Activated CD8-positive, alpha-beta memory T cell treated with anti-CD3 and anti-CD28 coated beads for 4 hours (primary cell): ENCODE measurements around the gene FAM83C.
"Not testable (repeated sequence)": the region's sequence is repeated elsewhere in the genome, so short reads cannot be mapped to it uniquely, and the experiment has no call there.

ENCODE experiments used
- DNase-seq, 2 donors: peaks; one replicate each; pipeline ENCODE4 v3.0.0-alpha.2; 2020; ENCODE audit warnings: low read depth in 2 of 2

The FAM83C gene

DNA sequence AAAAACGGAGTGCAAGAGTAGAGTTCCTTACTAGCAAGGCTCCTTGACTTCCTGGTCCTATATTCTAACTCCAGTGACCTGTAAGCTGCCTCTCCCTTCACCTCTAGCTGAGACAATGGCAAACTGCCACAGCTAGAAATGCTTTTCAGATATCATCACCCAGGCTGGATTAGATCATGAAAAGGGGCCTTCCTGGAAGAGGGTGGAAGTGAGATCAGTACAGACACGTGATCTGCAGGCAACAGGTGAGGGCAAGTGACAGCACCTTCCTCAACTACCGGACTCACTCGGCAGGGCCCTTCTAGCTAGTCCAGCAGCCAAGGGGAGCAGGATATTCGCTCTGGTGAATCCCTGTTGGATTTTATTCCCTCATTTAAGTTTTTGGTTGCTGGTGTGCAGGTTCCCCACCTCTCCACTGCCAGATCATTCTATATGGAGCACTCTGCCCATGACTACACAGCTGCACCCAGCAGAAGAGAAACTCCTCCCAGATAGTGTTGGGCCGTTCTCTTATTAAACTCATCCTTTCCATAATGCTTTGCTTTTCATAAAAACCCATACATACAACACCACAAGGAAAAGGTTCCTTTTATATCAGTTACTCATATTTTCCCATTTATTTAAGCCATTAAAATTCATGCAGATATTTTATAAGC, 26.4 kb upstream of the FAM83C start:
- DNase-seq: no peak

DNA sequence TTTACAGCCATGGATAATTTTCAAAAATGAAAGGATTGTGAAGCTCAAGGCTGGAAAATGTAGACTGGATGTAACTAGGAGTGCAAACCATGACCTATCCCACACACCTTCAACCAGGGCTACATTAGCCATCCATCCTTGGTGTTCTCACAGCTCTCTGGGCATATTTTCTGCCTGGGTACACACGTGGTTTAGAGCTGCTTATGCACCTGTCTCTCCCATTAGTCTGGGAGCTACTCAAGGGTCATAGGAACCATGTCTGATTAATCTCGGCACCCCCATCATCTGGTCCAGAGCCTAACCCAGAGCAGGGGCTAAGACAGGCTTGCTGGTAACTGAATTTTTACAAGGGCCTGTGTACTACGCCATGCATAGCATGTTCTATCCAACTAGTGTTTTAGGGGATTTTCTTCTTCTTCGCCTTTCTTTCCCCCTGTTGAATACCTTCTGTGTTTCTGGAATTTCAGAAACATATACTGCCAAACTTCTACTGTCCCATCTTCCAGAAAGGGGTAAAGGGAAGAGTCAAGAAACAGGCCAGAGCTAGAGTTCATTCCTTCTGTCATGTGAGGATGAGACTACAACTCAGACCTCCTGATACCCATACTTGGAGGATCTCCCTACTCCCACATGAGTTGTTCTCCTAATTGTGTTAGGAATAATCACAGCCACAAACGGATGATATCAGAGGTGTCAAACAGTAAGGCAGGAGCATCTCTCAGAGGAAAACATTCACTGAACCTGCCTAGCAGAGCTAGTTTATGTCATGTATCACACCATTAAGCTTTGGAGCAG, 25.4 kb upstream of the FAM83C start:
- no peak for DNase-seq

DNA sequence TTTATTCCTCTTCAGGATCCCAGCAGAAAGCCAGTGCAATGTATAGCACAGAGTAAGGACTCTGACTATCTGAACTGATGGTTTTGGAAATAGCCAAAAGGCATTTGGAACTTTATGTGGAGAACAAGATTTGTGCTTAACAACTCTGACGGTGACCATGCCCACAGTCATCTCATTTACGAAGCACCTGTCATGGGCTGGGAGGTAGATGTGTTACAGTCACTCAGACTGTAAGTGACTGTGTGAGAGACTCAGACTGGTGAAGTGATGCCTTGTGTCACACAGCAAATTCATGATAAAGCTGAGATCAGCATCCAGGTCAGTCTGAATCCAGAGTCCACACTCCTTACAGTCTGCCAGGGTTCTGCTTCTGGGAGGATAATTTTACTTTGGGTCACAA, 23.9 kb upstream of the FAM83C start:
- DNase-seq: no peak

DNA sequence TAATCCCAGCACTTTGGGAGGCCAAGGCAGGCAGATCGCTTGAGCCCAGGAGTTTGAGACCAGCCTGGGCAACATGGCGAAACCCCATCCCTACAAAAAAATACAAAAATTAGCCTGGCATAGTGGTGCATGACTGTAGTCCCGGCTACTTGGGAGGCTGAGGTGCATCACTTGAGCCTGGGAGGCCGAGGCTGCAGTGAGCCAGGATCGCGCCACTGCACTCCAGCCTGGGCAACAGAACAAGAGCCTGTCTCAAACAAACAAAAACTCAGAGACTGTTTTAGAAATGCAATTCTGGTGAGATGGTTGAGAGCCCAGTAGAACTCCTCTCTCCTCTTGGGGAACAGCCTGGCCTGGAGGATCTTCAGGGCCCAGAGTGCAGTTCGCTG, 23.4 kb upstream of the FAM83C start:
- DNase-seq: not testable (repeated sequence)

DNA sequence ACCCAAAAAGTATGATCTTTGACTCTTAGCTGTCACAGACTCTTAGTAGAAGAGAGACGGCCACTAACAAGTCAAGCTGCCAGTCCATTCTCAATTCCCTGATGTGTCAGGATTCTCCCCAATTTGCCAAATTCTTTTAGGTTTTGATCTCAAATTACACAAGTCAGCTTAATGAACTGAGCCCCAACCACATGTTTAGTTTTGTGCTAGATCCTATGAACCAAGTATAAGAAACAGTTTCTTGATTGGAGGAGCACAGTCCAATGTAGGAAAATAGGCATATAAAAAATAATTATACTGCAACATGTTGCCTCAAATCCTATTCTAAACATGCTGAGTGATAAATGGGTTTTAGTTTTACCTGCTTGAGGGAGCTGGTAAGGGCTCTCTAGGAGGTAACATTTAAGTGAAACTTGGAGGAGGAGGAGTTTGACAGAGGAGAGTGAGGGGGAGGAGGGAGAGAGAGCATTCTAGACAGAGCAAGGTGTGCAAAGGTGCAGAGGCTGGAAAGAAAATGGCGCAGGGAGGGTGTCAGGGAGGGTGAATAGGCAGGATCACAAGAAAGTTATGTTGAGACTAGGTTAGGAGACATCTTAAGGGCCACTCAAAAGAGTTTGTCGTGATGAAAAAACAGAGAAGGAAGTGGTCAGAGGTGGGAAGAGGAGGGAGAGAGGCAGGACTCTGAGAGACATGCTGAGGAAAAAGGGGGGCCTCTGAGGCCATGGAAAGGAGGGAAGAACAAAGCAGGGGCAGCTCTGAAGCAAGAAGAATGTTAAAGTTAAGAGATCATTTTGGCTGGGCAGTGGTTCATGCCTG, 22.8 kb upstream of the FAM83C start:
- no peak for DNase-seq

DNA sequence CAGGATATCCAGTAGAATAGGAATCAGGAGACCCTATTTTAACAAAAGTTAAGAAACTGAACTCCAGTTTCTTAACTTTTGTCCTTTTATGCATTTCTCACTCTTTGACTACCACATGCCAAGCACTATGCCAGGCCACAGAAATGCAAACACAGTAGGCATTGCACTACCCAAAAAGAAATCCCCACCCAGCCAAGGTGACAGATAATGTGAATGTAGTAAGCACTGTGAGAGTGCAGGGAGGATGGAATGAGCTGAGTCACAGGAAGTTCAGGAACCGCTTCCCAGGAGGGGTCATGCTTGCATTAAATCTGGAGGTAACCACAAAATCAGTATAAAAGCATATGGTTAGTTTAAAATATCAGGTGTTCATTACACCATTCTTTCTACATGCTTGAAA, 20.1 kb upstream of the FAM83C start:
- DNase-seq: no peak

DNA sequence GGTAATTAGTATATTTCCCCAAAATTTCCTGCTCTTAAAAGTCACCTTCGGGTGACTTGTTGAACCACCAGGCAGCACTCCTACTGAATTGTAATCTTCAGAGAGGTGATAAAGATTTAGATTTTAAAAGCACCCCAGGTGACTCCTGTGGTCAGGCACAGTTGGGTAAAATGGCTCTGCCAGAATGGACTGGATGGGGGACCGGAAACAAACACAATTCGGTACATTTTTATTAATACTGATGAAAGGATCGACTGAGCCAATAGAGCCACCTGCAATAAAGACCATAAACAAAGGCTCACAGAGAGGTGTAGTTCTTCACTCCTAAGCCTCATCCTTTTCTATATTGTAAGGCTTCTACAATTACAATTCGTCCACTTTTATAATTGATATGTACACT, 19.6 kb upstream of the FAM83C start:
- DNase-seq: no peak

DNA sequence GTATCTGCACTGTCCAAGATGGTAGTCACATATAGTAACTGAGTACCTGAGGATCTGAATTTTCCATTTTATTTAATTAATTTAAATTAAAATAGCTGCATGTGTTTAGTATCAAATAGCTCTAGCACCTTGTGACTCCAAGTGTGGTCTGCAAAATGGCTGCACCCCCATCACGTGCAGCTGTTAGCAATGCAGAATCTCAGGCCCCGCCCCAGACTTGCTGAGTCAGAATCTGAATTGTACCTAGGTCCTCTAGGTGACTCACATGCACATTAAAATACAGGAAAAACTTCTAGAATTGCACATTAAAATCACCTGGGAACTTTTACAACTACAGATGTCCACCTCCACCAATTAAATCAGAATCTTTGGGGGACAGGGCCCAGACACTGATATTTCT, 19.2 kb upstream of the FAM83C start:
- no peak for DNase-seq

DNA sequence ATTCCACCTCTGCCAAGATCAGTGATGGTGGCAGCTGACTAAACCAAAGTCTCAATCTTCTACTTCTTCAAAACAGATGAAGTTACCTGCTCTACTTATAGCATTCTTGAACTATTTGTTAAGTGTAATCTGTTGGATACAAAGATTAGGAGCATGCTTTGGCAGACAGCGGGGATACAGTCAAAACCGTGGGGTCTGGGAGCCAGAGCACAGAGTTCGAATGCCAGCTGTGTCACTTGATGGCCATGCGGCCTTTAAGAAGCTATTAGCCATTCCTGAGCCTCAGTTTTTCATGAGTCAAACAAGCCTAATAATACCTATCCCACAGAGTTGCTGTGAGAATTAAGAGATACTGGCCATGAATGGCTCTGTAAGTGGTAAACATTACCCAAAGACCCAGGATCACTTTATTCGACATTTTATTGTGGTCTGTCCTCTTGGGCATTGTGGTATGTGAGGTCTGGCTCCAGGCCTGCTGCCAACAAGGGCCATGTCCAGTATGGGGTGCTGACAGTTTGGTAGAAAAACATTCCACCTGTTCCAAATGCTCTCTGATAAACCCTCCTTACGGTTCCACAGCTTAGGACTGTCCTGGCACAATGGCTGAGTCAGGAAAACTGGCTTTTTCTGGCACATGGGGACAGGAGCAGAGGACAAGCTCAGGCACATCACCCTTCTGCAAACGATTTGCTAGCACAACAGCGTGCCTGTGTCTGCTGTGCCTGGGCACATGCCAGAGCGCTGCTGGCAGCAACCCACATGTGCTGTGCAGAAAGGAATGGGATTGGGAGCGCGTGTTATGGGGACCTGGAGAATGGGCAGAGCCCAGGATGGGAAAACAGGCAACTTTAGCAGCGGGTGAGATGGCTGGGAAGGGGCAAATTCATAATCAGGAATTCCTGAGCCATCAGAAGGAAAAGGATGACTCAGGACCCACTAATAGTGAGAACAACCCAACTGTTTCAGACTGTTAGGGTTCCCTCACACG, 15.7 kb upstream of the FAM83C start:
- DNase-seq: no peak

DNA sequence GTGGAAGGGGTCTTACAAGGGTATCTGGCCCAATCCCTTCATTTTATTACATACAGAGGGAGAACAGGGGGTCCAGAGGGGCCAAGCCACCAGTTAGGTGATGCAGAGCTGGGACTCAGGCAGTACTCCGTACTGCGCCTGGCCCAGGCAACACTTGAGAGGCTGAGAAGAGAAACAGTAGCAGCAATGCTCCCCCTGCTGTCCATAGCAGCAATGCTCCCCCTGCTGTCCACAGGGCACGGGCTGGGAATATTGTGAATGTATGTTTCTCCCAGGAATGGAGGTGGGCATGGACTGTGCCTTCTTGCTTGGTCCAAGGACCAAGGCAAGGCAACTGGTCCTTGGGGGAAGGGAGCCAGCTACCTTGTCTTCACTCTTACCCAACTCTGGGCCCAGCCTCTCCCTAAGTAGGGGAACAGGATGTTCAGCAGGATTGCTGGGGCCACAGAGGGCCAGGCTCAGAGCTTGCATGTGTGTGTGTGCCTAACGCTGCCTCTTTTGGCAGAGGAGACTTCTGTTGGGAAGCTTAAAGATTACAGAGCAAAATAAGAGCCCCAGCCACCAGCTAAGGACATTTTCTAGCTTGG, 14.8 kb upstream of the FAM83C start:
- no peak for DNase-seq

DNA sequence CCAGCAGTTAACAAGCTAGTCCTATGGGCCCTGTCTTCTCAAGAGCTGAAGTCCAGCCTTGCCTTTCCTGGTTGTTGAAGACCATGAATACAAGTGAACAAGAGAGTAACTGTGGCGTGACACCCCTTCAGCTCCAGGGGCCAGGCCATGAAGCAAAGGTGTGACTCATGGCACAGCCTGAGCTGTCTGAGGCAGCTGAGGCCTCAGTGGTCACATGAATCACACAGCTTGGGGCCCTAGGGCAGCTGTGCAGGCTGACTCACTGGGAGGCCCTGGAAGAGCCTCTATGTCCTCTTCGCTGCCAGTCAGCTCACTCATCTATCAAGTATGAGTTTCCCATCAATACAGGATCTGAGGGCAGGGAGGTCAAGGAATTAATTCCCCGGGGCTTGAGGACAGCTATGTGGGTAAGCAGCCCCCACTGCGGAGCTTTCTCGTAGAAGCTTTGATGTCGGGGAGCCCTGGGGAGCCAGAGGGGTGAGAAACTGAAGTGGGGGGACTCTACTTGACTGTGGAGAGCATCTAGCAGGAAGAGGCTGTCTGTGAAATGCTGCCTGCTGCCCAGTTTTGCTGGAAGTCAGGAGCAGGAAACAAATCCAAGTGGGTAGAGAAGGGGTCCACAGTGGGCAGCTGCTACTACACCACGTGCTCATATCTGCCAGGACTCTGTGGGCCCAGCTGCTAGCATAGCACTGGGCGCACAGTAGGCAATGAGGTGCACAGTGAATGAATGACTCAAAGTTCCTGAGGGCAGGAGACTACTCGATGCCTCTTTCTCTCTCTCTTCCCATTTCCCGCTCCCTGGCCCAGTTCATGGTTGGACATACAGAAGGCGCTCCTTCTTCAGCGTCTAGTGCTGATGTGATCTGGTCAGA, 13.7 kb upstream of the FAM83C start:
- DNase-seq: peak; percentile 24 to 36

DNA sequence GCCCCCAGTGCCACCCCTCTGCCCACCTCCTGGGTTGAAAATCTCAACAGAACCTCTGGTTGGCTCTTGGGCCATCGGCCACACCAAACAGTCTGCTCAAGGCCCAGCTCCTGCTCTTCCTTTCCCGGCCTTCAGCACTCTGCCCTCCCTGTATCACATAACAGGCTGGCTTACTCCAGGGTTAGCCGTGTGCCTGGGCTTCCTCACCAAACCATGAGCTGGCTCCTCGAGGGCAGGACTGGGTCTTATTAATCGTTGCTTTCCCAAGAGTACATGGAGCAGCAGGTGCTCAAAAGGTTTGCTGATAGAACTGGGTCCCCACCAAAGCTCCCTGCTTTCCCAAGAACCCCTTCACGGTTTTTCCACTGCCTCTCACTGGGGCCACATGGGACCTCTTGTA, 12.7 kb upstream of the FAM83C start:
- DNase-seq: no peak

DNA sequence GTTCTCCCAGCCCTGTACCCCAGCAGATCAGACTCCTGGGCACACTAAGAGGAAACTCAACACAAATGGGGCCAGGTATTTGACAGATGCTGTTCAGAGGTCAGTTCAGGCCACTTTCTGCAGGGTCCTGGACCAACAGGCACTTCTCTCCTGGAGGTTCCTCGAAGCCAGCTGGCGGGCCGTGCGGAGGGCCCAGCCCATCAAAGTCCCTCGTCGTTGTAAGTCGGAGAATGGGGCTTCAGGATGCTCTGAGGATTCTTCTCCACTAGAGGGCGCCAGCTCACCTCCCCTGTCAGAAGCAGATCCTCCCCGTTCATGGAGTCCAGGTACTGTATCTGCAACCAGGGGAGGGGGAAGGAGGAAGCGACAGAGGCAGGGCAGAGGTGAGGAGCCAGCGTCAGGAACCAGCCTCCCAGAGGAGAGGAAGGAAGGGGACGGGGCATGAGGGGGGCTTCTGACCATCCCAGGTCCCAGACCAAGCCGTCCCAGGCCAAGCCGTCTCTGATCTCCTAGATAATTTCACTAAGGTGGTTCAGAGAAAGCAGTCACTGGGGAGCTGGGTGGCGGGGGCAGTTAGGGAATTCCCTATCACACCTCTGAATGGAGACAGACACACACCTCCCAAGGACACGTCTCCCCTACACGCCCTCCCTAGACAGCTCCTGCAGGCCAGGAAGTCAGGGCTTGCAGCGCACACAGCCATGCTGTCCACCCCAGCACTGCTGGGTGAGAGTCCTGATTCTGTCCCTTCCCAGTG, 11.7 kb upstream of the FAM83C start:
- DNase-seq: peak; percentile 60 to 63

DNA sequence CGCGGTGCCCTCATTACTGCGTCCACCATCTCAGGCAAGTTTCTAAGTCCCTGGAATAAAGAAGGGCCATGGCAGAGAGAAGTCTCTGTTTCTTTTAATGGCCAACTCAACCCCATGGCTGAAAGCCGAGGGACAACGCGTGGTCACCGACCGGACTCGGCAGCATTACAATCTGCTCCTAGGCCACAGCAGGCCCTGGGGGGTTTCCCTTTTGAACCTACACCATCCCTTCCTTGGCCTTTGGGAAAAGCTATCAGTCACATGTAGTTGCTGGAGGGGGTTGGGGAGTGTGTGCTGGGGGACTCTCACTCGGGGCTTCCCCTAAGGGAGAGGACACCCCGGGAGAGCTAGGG, 11.1 kb upstream of the FAM83C start:
- DNase-seq: no peak

DNA sequence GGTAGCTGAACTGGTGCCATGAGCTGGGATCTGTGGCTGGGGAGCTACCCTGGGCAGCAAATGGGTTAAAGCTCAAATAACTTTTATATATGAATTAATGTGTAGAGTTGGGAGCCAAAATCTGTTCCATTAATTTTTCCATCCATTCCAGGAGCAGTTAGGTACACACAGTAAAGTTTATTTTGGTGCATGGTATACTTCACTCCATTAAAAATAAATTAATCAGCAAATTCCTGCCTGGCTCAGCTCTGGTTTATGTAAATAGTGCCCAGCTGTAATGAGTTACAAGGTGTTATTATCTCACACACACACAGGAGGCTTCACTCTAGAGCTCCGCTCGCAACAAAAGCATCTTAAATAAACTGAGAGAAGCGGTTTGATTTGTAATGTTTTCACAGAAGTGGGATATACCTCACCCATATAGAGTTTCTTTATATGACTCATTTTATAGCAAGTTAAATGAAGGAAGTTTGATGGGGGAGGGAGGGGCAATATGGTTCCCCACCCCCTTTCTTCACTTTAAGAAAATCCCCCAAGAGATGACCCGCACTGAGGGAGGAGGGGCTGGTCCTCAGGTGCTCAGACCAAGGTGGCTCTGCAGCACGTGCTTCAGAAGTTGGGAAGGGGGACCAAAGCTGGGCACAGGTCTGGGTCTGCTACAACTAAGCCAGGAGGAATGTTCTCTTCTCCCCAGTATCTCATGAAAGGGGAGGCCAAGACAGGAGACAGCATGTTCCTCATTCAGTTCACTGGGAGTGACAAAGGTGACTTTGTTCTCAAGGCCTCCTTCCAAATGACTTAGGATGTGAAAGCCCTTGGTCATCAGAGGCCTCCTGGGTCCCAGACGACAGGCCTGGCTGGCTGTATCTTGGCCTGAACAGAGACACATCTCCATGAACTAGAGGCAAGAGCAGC, 10.5 kb upstream of the FAM83C start:
- no peak for DNase-seq

DNA sequence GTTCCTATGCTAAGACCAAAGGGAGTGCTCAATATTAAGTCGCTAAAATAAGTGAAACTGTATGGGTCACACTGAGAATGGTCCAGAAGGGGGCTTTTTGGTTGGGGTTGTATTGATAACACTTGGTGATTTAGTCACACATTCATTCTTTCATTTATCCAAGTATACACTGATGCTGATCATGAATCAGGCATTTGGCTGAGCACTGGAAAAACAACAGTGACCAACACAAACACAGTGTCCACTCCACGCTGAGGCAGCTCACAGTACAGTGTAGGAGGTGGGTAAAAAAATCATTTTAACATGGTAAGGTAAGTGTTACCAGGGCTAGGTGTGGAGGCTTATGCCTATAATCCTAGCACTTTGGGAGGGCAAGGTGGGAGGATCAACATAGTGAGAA, 9.2 kb upstream of the FAM83C start:
- DNase-seq: no peak

DNA sequence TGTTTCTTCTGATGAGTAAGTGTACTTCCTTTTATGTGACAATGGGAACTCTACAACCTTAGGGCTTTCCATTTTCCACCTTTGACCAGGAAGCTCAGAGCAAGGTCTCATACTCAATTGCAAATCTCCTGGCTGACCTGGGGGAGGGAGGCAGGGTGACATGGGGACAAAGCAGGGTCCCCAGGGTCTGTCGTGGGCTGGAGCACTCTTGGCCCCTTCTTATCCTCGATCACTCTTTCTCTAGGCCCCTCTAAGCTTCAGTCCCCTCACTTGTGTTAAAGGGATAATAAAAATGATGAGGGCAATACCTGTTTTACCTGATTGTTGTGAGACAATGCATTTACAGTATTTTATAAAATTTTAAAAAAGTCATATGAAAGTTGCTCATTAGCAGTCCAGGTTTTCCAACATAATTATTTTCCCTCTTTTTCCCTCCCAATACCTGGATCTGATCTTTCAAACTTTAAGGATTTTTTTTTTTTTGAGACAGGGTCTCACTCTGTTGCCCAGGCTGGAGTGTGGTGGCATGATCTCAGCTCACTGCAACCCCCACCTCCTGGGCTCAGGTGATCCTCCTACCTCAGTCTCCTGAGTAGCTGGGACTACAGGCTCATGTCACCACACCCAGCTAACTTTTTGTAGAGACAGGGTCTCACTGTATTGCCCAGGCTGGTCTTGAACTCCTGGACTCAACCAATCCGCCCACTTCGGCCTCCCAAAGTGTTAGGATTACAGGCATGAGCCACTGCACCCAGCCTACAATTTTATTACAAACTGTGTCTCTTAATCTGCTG, 8.4 kb upstream of the FAM83C start:
- DNase-seq: no peak

DNA sequence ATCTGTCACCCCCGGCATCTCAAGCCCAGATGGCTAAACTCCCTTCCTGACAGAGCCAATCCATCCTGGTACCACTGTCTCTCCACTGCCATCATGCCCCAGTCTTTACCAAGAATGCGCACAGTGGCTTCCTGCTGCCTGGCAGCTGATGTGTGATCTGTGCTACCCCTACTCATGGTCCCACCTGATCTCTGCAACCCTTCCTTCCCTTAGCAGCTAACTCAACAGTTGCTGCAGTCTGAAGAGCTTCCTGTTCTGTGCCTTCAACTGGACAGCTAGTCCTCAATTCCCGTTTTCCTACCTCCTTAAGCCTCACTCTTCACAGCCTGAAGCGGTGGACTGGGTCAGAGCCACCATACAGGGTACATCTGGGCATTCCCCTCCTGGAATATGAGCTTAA, 7.6 kb upstream of the FAM83C start:
- no peak for DNase-seq
